Endothelial cell of hepatic sinusoid (primary cell): ENCODE data around the gene EML6.

Source experiments
- in situ Hi-C: cut with HindIII; loops from 2 replicates; pipeline ENCODE4 v1.10.0; 2017; ENCODE audit warnings: low sequenced_read_pairs

The EML6 gene

DNA sequence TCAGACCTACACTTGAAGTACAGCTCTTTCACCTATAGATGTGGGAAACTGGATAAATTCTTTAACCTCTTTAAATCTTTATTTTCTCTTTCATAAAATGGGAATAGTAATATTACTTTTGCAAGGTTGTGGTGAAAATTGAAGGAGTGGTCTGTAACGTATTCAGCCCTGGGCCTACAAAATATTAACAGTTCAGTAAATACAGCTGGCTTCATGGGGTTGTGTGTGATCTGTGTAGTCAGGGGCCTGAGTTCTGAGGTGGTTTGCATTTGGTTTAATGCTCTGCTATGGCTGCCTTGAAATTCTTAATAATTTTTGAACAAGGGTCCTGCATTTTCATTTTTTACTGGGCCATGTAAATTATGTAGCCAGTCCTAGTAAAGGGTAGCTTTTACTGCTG, 16.8 kb upstream of the EML6 start:
- in situ Hi-C loops: no loop called here

- in situ Hi-C loops: no loop called here
These were observed 14.7 kb upstream of the EML6 start for GRCh38 chr2:54708584-54709335.

DNA sequence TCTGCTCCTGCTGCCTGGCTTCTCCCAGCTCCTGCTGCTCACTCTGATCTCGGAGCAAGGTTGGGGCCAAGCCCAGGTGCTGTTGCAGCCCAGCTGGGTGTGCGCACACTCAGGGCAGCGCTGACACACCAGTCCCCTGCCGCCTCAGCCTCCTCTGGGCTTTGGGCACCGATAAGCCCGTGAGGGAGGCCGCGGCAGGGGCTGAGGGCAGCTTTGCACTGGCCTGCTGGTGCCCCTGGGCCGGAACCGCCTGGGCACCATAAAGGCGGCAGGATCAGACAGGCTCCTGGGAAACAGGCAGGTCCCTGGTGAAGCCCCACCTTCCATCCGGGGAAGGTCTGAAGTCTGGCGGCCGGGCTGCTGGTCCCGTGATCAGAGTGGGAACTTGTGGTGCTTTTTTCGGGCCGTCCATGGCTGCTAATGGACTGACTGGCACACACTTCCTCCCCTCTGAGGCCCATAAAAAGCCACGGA, 14.1 kb upstream of the EML6 start:
- in situ Hi-C loops: no loop called here

DNA sequence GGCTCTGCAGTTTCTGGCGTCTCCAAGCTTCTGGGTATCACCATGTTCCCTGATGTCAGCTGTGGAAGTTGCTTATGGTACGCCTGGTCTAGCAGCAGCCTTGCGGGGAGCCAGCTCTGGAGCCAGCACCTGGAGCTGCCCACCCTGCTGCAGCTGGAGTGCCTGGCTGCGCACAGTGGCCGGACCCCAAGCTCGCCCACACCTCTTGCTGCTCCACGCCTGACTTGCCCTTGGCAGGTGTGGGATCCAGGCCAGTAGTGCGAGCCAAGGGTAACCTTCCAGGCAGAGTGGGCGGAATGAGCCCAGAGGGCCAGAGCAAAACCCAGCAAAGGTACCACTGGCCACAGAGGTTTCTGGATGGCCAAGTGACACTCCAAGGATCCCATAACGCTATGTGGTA, 13.2 kb upstream of the EML6 start:
- in situ Hi-C loops: no loop called here

DNA sequence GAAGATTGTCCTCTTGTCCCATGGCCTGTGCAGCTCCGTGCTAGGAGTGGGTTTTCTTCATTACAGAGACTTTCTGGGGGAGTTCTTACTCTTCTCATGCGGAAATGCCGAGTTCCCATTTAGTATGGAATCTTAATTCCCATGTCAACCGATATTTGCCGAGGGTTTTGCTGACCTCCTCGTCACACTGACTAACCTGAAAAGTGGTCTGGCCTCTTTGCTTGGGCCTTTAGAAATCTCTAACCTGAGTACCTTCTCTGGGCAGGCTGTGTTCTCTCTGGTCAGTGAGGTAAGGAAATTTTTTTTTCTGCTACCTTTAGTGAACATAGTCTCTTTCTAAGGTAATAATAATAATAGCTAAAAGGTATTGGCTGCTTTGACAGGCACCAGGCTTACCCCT, 10.9 kb upstream of the EML6 start:
- in situ Hi-C loops: no loop called here

DNA sequence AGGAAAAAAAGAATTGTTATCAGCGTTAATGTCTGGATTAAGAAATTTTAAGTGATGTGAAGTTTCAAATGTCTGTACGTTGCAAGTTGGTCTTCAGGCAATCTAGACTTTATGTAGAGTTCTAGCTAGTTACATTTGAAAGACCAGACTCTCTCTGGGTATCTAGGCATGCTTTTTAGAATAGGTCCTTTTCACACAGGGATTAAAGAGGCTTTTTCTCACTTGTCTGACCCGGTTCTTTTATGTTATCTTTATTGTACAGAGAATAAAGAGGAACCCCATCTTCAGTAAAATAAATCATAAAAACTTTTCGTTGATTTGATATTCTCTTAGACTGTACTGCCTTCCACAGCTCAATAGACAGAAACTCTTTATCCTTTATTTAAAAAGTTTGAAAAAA, 8.5 kb upstream of the EML6 start:
- in situ Hi-C loops: no loop called here

DNA sequence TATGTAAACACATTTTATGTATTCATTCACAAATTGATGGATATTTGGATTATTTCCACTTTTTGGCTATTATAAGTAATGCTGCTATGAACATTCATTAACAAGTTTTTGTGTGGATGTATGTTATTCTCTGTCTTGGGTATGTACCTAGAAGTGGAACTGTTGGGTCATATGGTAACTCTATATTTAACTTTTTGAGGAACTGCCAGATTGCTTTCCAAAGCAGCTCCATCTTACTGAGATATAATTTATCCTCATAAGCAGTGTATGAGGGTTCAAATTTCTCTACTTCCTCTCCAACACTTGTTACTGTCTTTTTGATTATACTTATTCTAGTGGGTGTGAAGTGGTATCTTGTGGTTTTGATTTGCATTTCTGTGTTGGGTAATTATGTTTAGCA, 7.1 kb upstream of the EML6 start:
- in situ Hi-C loops: no loop called here

DNA sequence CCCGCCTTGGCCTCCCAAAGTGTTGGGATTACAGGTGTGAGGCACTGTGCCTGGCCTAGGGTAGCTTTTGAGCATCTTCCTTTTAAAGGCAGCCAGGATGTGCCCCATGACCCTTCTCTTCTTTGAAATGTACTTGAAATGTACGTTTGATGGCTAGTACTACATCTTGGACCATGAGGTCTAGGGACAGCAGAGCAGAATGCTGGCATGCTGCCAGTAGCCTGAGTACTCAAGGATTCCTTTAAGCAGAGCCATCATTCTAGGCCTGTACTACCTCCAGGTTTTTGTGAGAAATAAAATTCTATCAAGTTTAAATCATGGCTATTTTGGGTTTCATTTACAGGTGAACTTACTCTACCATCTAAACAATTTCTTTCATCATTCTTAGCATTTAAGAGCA, 2.9 kb upstream of the EML6 start:
- in situ Hi-C loops: no loop called here

DNA sequence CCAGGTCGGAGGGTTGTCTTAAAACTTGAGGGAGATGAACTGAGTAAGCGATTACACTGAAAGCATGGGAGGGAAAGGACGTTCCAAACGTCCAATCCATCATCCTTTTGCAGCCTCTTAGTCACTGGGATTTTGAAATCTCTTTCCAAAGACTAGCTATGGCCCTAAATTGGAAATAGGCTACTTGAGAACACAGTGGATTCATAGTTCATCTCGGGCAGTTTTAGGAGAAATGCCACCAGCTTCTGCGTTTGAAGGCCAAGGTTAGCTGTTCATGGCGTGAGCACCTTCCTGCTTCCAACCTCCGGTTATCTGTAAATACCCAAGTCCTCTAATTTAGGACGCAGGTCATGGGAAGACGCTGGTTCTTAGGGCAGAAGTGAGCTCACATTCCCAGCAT, 821 bp upstream of the EML6 start:
- in situ Hi-C loops: no loop called here

GRCh38 chr2:54723996-54724559, 616 bp downstream of the EML6 start:
- in situ Hi-C loops: no loop called here

DNA sequence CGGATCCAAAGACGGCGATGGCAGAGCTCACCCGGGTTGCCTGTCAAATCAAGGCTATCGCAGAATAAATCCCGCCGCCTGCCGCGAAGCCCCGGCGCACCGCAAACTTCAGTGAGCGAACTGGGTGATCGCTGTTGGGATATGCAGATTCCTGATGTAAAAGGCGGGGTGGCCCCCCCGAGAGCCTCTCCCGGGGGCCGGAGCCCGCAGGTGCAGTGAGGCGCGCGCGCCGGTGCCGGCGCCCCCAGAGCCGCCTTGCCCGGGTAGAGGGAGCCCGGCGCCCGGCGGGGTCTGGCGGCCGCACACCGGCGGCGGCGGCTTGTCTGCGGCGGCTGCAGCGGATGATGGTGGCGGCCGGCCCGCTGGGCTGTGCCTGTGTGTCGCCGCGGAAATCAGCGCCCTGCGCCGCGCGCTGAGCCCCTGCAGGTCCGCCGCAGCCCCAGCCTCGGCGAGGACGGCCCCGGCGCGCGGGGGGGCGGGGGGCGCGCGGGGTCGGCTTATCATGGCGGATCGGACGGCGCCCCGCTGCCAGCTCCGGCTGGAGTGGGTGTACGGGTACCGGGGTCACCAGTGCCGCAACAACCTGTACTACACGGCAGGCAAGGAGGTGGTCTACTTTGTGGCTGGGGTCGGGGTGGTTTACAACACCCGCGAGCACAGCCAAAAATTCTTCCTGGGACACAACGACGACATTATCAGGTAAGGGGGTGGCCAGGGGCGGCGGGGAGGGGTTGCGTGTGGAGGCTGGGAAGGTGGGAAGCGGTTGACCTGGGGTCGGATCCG, 1.3 kb downstream of the EML6 start:
- in situ Hi-C loops: no loop called here

GRCh38 chr2:54725343-54726099, 2.1 kb downstream of the EML6 start:
- in situ Hi-C loops: no loop called here

GRCh38 chr2:54726431-54726830, 3.0 kb downstream of the EML6 start:
- in situ Hi-C loops: no loop called here

DNA sequence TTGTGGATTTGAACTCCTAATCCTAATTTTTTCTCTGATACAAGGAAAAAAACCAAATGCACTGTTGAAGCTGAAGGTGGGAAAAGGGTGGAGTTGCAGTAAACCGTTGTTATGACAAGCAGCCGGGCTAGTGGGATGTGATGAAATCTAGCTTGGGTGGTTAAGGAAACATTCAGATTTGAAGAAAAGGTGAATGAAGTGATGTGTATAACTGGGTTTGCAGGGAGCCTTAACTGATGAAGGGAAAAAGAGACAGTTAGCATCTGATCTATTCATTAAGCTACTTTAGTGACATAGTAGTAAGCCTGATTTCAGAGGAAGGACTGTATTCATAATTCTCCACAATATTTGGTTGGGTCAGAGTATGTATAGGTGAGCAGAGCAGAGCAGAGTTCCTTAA, 3.5 kb downstream of the EML6 start:
- in situ Hi-C loops: no loop called here

DNA sequence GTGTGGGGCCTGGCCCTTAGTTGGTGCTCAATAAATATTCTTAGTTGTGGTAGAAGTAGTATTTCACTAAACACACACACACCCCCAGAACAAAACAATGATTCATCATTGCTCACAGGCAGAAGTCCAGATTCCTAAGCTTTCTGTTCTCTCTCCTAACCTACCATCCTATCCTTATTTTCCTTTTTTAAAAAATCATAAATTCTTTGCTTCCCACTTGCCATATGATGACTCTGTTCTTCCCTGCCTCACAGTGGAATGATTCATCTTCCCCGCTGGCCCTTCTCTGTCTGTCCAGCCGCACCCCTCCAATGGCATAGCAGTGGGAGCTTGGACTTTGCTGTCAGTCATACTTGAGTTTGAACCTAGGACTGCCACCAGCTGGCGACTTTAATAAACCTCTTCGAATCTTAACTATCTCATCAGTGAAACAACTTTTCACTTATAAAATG, 5.2 kb downstream of the EML6 start:
- in situ Hi-C loops: no loop called here

DNA sequence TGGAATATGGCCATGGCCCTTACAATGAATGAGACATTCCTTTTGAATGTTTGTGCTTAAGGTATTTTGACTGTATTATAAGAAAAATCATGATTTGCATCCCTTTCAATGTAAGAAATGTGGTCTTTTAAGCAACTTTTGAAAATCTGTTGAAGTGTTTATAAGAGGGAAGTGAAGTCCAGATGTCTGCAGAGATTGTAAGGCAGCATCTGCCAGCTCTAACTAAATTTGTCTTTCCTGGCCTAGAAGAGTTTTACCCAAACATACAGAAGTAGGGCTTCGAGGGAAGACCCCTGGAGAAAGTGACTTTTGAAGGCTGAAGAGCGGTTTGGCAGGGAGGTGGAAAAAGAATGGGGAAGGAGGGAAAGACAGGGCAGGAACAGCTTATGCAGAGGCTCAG, 12.2 kb downstream of the EML6 start:
- in situ Hi-C loops: no loop called here

- in situ Hi-C loops: no loop called here
These were observed 14.8 kb downstream of the EML6 start for GRCh38 chr2:54738281-54738680.

GRCh38 chr2:54740333-54740732, 16.9 kb downstream of the EML6 start:
- in situ Hi-C loops: no loop called here

DNA sequence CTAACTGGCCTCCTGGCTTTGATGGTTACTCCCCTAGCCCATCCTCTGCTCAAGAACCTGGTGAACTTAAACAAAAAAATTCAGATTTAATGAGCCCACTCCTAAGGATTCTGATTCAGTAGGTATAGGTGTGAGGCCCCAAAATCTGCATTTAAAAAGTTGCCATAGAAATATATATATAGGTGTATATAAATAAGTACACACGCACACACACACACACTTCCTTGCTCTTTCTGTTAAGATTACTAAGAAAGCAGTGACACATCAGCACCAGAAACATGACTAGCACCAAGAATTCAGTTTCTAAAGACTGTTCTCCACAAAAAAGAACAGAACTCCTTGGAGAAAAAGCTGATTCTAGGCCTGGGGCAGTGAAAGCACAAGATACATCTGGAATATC, 17.8 kb downstream of the EML6 start:
- in situ Hi-C loops: no loop called here

- in situ Hi-C loops: no loop called here
These were observed 26.6 kb downstream of the EML6 start for GRCh38 chr2:54750040-54750439.

DNA sequence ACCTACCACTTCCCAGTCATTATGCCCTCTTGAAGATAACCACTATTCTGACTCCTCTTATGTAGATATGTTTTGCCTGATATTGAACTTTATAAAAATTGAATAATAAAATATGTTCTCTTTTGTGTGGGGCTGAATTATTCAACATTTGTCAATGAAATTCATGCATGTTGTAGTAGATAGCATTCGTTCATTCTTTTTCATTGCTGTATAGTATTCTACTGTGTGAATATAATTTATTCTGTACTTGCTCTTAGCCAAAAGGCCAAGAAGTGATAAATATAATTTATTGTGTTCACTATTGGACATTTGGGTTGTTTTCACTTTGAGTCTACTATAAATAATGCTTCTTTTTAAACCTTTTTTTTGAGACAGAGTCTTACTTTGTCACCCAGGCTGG, 29.0 kb downstream of the EML6 start:
- in situ Hi-C loops: no loop called here
